Thyroid gland (tissue), 4 donors: ENCODE results near the gene MYZAP. TPM values are rescaled to one million over a fixed set of nuclear protein-coding genes. Genes with fewer than 3 reads are reported as not detected.

Experiments used
- DNase-seq, 2 donors: peaks; one replicate each; pipeline ENCODE4 v3.0.0-alpha.2; 2019
- H3K27ac ChIP-seq, 3 donors: fragments of 200-600 bp; sonication (generic); 1 replicate in 2 of 3; 2 replicates in 1 of 3; pipeline ENCODE4 v1.5.1; 2016 to 2019; ENCODE audit warnings: mild to moderate bottlenecking in 1 of 3, moderate library complexity in 1 of 3
- H3K27me3 ChIP-seq: fragments of 200-600 bp; sonication (generic); one replicate; pipeline ENCODE4 v1.5.1; 2019
- H3K36me3 ChIP-seq, 2 donors: fragments of 200-600 bp; sonication (generic); one replicate each; pipeline ENCODE4 v1.5.1; 2016 to 2019
- H3K4me1 ChIP-seq, 2 donors: fragments of 200-600 bp; sonication (generic); one replicate each; pipeline ENCODE4 v1.5.1; 2017 to 2019
- H3K4me3 ChIP-seq, 3 donors: fragments of 200-600 bp; sonication (generic); replicated peaks in 1 of 3; 1 replicate in 2 of 3; 2 replicates in 1 of 3; pipeline ENCODE4 v1.5.1; 2016; ENCODE audit warnings: mild to moderate bottlenecking in 1 of 3
- H3K9me3 ChIP-seq: fragments of 200-600 bp; sonication (generic); one replicate; pipeline ENCODE4 v1.5.1; 2017
- CTCF ChIP-seq, 6 experiments: fragments of 200-600 bp in 3 of 6; fragments of 450-650 bp in 3 of 6; sonication (generic) in 3 of 6; IDR thresholded peaks; one replicate each; pipeline ENCODE4 v1.5.1; 2016 to 2019; ENCODE audit warnings: antibody characterized with exemption in 6 of 6, mild to moderate bottlenecking in 2 of 6, inconsistent platforms in 1 of 6, moderate library complexity in 1 of 6
- POLR2A ChIP-seq, 2 donors: fragments of 450-650 bp; IDR thresholded peaks; one replicate each; pipeline ENCODE4 v1.6.1; 2017; ENCODE audit warnings: antibody characterized with exemption in 2 of 2, mild to moderate bottlenecking in 2 of 2, moderate library complexity in 1 of 2
- WGBS, 2 donors: methylation state at CpG; one replicate each; pipeline ENCODE4 v1.1.5; 2017; 5-methylcytosine and 5-hydroxymethylcytosine counted together
- intact Hi-C: fragments of 100-400 bp; cut with DNase I; formaldehyde crosslinking; loops from one replicate; pipeline ENCODE4 v1.15.1; 2023
- total RNA-seq, 4 donors: library from RNA; depleted of rRNA; stranded (reverse); fragments of >200 nt; gene quantifications; one replicate each; pipeline ENCODE4 v1.2.3, GENCODE V29; 2016

Gene MYZAP
- total RNA-seq, 4 donors from 2014 or later, result 3.2 to 20.7 (median 6.4) TPM

DNA sequence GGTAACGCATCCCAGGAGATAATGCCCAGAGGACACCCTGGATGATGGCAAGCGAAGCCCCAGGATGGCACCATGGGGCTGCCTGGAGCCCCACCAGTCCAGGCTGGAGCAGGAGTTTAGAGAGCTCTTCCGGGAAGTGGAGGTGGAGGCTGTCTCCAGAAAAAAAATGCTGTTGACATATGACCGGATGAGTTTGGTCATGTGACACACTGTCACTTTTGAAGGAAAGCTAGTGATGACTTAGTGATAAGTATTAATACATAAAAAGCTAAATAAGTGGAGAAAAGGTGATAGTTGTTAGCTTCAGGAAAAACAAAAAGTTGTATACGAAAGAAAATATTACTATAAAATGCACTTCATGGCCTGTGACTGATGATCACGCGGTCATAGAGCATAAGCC lies 20.0 kb upstream of the MYZAP start:
- Histone ChIP-seq H3K36me3 (no peaks in the 10 kb centered on the region), H3K4me1 (no peaks in the 10 kb centered on the region), H3K27me3 (no peaks in the 10 kb centered on the region), H3K27ac (no peak overlapping the region), H3K4me3 (no peak overlapping the region), H3K9me3 (no peaks in the 10 kb centered on the region)
- 90 to 98% methylated on average over 7 of the region's 7 CpGs for WGBS, 2 donors
- intact Hi-C loops, result no loop called here
- TF ChIP-seq CTCF (IDR thresholded peaks at IDR 0.05) (no peak), POLR2A (IDR thresholded peaks at IDR 0.05) (no peak)
- DNase-seq, result no peak

DNA sequence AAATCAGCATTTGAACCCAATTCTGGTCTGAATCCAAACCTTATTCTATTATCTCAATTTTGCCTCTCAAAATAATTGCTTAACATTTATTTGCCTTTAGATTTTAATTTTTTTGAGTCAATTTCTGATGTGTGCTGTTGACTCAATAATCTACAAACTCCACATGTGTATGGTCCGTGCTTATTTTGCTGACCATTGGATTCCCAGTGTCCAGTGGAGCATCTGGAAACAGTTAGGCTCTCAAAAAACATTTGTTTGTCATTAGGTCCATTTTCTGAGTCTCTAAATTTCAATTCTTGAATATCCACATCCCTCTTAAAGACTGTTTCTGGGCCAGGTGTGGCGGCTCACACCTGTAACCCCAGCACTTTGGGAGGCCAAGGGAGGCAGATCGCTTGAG lies 19.2 kb upstream of the MYZAP start:
- TF ChIP-seq CTCF (IDR thresholded peaks at IDR 0.05) (no peak), POLR2A (IDR thresholded peaks at IDR 0.05) (no peak)
- intact Hi-C loops, result no loop called here

DNA sequence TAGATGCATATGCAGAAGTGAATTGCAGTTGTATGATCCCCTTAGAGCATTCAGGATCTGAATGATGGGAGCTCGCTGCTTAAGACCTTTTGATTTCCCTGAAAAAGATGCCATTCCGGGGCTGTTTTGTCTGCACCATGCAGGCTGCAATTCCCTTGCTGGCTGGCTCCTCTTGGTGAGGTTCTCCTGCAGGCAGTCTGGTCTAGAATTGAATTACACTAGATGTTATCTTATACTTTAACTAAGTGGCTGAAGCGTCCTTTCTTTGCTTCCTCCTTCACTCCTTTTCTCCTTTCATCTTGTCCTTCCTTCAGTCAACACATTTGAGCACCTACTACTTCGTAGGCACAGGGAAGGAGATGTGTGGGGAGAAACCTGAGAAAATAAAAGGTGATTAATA lies 18.6 kb upstream of the MYZAP start:
- Histone ChIP-seq H3K27me3 (no peaks in the 10 kb centered on the region), H3K36me3 (no peaks in the 10 kb centered on the region), H3K9me3 (no peaks in the 10 kb centered on the region), H3K4me1 (no peaks in the 10 kb centered on the region), H3K4me3 (no peak overlapping the region), H3K27ac (no peak overlapping the region)
- WGBS, 2 donors, result 79 to 84% methylated on average over 4 of the region's 4 CpGs
- no peak for TF ChIP-seq CTCF (IDR thresholded peaks at IDR 0.05)
- TF ChIP-seq POLR2A (IDR thresholded peaks at IDR 0.05), result no peak
- no peak for DNase-seq
- intact Hi-C loops, result no loop called here

More for the DNA sequence above, 19.2 kb upstream of the MYZAP start:
- Histone ChIP-seq H3K27ac (no peak overlapping the region), H3K36me3 (no peaks in the 10 kb centered on the region), H3K4me1 (no peaks in the 10 kb centered on the region), H3K27me3 (no peaks in the 10 kb centered on the region), H3K4me3 (no peak overlapping the region), H3K9me3 (no peaks in the 10 kb centered on the region)
- WGBS, 2 donors, result 86 to 89% methylated on average over 3 of the region's 3 CpGs
- no peak for DNase-seq

DNA sequence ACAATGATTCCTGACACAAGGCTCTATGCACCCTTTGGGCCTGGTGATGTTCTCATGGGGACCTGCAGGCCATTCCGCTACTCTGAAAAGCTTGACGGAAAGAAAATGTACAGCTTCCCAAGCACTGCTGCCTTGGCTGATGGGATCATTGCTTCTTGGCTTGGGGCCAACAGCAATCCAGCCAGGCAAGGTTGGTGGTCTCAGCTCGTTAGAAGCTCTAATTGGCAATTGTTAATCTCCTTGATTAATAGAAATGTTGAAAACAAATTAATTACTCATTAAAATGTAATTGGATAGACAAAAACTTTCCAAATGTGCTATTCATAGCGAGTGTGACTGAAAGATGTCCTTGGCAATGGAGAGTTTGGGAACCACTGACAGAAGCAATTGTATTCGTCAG lies 16.3 kb upstream of the MYZAP start:
- DNase-seq, result no peak
- Histone ChIP-seq H3K27me3 (no peaks in the 10 kb centered on the region), H3K9me3 (no peaks in the 10 kb centered on the region), H3K27ac (no peak overlapping the region), H3K4me3 (no peak overlapping the region), H3K36me3 (no peaks in the 10 kb centered on the region), H3K4me1 (no peaks in the 10 kb centered on the region)
- intact Hi-C loops, result no loop called here
- 78 to 79% methylated on average over 5 of the region's 5 CpGs for WGBS, 2 donors
- TF ChIP-seq POLR2A (IDR thresholded peaks at IDR 0.05), result no peak
- TF ChIP-seq CTCF (IDR thresholded peaks at IDR 0.05), result no peak

DNA sequence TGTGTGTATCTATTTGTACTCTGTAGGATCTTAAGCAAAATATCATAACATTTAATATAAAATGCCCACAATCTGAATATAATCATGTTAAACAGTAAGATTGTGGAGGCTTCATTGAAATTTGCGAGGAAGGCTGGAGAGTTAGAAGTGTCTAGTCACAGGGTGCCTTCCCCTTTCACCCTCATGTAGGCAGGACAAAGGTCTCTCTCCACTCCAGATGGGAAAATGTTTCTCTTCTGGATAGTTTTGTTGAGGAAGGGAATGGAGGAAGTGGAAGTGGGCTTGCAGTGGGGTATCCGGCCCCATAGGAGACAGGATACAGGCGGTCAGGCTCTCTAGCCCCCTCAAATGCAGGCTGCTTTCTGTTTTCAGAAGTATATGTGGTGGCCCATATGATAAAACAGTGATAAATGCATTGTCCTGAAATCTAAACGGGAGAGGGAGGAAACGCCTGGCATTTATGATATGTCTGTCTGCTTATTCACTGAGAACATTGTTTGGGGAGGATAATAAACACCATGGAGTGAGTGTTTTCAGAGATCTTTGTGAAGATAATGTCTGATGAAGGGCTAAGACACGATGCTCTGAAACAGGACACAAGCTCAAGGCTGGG lies 13.3 kb upstream of the MYZAP start:
- H3K4me1 ChIP-seq, result no peaks in the 10 kb centered on the region
- no peak overlapping the region for H3K27ac ChIP-seq
- no peak for DNase-seq
- H3K27me3 ChIP-seq, result no peaks in the 10 kb centered on the region
- no peaks in the 10 kb centered on the region for H3K9me3 ChIP-seq
- intact Hi-C loops, result no loop called here
- TF ChIP-seq POLR2A (IDR thresholded peaks at IDR 0.05) (no peak), CTCF (IDR thresholded peaks at IDR 0.05) (no peak)
- 71 to 72% methylated on average over 6 of the region's 6 CpGs for WGBS, 2 donors
- H3K4me3 ChIP-seq, result no peak overlapping the region
- no peaks in the 10 kb centered on the region for H3K36me3 ChIP-seq
